Measurements from ENCODE around the gene CATSPER3. TPM values are rescaled to one million over a fixed set of nuclear protein-coding genes. Genes with fewer than 3 reads are reported as not detected.

The CATSPER3 gene
- polyA plus RNA-seq, 2 of the 4 experiments (the other 2 are of a cell fraction): 0.41 to 0.74 TPM

DNA sequence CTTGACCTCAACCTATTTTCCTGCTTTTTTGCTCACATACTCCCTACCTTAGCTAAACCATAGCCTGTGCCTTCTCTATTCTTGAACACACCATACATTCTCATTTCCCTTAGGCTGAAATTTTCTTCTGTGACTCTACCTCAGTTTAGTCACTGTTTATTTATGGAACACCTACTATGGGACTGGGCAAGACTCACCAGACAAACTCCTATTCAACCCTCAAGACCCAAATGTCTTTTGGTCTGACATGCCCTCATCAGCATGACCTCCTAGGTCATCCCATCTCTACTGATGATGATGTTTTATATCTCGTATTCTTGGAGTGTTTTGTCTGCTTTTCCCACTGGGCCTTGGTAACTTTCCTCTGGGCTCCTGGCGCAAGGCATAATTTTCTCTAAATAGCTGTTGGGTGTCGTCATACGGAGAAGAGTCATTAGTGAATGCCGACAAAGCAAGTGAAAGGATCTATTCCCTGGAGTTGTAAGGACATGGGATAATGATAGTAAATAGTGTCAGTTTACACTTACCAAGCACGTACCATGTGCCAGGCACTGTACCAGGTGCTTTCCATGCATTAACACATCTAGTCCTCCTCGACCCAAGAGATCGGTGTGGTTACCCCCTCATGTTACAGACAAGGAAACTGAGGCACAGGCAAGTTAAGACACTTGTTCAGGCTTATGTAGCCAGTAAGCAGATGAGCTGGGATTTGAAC lies 88.8 kb downstream of the CATSPER3 start:
- no peak for ATAC-seq
- WGBS (ENCODE audit: missing lambda C conversion rate): 60% methylated on average over 8 of the region's 8 CpGs
- no peak for DNase-seq (ENCODE audit: low read depth in 1 of 2, low spot score in 1 of 2)
- TF ChIP-seq RNF2 (IDR thresholded peaks at IDR 0.05; ENCODE audit: borderline replicate concordance, low read depth): no peak
- no peak for TF ChIP-seq NPAS2 (CRISPR knock-in tag; IDR thresholded peaks at IDR 0.05; ENCODE audit: borderline replicate concordance)
- no peak for TF ChIP-seq HOXB13 (CRISPR knock-in tag; IDR thresholded peaks at IDR 0.05; ENCODE audit: low read depth)
- no peak for TF ChIP-seq RFX5 (IDR thresholded peaks at IDR 0.05)
- no peak for TF ChIP-seq POLR2AphosphoS2 (conservative IDR thresholded peaks at IDR 0.05; ENCODE audit: low read length)
- TF ChIP-seq ZNF302 (CRISPR knock-in tag; IDR thresholded peaks at IDR 0.05): no peak
- no peak for TF ChIP-seq EP300 (IDR thresholded peaks at IDR 0.05)
- no peak for TF ChIP-seq CHD2 (IDR thresholded peaks at IDR 0.05; ENCODE audit: low read length, partially characterized antibody)
- no peak for TF ChIP-seq CHD4 (IDR thresholded peaks at IDR 0.05; ENCODE audit: borderline replicate concordance)
- TF ChIP-seq HOXA7 (CRISPR knock-in tag; IDR thresholded peaks at IDR 0.05): no peak
- no peak for TF ChIP-seq PHF8 (IDR thresholded peaks at IDR 0.05; ENCODE audit: borderline replicate concordance, low read depth)
- TF ChIP-seq, protein P1, sequence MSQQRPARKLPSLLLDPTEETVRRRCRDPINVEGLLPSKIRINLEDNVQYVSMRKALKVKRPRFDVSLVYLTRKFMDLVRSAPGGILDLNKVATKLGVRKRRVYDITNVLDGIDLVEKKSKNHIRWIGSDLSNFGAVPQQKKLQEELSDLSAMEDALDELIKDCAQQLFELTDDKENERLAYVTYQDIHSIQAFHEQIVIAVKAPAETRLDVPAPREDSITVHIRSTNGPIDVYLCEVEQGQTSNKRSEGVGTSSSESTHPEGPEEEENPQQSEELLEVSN (IDR thresholded peaks at IDR 0.05; ENCODE audit: borderline replicate concordance, low read depth): no peak
- TF ChIP-seq, protein P2, sequence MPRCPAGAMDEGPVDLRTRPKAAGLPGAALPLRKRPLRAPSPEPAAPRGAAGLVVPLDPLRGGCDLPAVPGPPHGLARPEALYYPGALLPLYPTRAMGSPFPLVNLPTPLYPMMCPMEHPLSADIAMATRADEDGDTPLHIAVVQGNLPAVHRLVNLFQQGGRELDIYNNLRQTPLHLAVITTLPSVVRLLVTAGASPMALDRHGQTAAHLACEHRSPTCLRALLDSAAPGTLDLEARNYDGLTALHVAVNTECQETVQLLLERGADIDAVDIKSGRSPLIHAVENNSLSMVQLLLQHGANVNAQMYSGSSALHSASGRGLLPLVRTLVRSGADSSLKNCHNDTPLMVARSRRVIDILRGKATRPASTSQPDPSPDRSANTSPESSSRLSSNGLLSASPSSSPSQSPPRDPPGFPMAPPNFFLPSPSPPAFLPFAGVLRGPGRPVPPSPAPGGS (IDR thresholded peaks at IDR 0.05): no peak
- no peak for TF ChIP-seq TFCP2L1 (CRISPR knock-in tag; IDR thresholded peaks at IDR 0.05)
- TF ChIP-seq JUNB (IDR thresholded peaks at IDR 0.05): no peak
- TF ChIP-seq RCOR1 (IDR thresholded peaks at IDR 0.05; ENCODE audit: low read depth, low read length): no peak
- Histone ChIP-seq H3K27ac (no peak overlapping the region), H3K9me3 (no peaks in the 10 kb centered on the region), H3K4me3 (no peak overlapping the region), H3K4me1 (no peaks in the 10 kb centered on the region), H3K4me2 (no peak overlapping the region)
- no peak for FAIRE-seq
- ChIA-PET CTCF (interaction anchor here (1.0 to 1.1 kb wide), 2 partner anchors 113 to 152 kb away, joined by 3 read pairs; no protein-coding TSS in a partner anchor), POLR2A (no interaction called here)

DNA sequence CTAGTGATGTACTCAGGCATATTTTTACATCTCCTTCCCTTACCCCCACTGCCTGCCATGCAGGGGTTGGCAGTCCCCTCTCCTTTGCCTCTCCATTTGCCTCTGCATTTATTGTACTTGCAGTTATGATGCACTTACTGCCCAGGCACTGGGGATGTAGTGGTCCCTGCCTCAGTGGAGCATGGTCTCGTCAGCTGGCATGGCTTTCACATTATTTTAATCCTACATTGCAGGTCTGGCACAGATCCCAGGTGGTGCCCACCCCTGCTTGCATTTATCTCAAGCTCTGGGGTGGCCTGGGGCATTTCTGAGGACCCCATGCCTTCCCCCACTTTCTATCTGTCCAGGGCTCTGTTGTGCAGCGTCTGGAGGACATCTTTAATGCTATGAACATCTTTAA lies 89.5 kb downstream of the CATSPER3 start:
- H3K9me3 ChIP-seq: no peaks in the 10 kb centered on the region
- H3K4me2 ChIP-seq: no peak overlapping the region
- H3K27ac ChIP-seq: no peak overlapping the region
- ATAC-seq (no peak), DNase-seq (ENCODE audit: low read depth in 1 of 2, low spot score in 1 of 2) (no peak), FAIRE-seq (no peak)
- H3K4me1 ChIP-seq: no peaks in the 10 kb centered on the region
- no peak overlapping the region for H3K4me3 ChIP-seq
- CTCF ChIA-PET: interaction anchor here (3.5 kb wide), 1 partner anchor 134 kb away, joined by 15 read pairs; no protein-coding TSS in a partner anchor
- POLR2A ChIA-PET: no interaction called here
- 14% methylated on average over 2 of the region's 2 CpGs for whole genome bisulfite sequencing (ENCODE audit: missing lambda C conversion rate)
- TF ChIP-seq, protein P3, sequence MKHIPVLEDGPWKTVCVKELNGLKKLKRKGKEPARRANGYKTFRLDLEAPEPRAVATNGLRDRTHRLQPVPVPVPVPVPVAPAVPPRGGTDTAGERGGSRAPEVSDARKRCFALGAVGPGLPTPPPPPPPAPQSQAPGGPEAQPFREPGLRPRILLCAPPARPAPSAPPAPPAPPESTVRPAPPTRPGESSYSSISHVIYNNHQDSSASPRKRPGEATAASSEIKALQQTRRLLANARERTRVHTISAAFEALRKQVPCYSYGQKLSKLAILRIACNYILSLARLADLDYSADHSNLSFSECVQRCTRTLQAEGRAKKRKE (CRISPR knock-in tag; IDR thresholded peaks at IDR 0.05; ENCODE audit: low read depth): no peak
- TF ChIP-seq KDM1A (IDR thresholded peaks at IDR 0.05; ENCODE audit: low read depth) (no peak), ZSCAN20 (CRISPR knock-in tag; IDR thresholded peaks at IDR 0.05) (no peak), NR3C1 (IDR thresholded peaks at IDR 0.05) (no peak), POLR2AphosphoS2 (conservative IDR thresholded peaks at IDR 0.05; ENCODE audit: low read length) (no peak), HES2 (IDR thresholded peaks at IDR 0.05) (no peak), TFCP2L1 (CRISPR knock-in tag; IDR thresholded peaks at IDR 0.05) (no peak), ZNF302 (CRISPR knock-in tag; IDR thresholded peaks at IDR 0.05) (no peak), HDAC2 (IDR thresholded peaks at IDR 0.05) (no peak), RFX5 (IDR thresholded peaks at IDR 0.05) (no peak), SREBF2 (IDR thresholded peaks at IDR 0.05) (no peak), RAD21 (conservative IDR thresholded peaks at IDR 0.05 in 1 of 2, IDR thresholded peaks at IDR 0.05 in 1 of 2) (no peak), ZFP36 (IDR thresholded peaks at IDR 0.05; ENCODE audit: borderline replicate concordance, partially characterized antibody) (no peak), GATA3 (IDR thresholded peaks at IDR 0.05; ENCODE audit: borderline replicate concordance) (no peak)
- TF ChIP-seq, protein P4, sequence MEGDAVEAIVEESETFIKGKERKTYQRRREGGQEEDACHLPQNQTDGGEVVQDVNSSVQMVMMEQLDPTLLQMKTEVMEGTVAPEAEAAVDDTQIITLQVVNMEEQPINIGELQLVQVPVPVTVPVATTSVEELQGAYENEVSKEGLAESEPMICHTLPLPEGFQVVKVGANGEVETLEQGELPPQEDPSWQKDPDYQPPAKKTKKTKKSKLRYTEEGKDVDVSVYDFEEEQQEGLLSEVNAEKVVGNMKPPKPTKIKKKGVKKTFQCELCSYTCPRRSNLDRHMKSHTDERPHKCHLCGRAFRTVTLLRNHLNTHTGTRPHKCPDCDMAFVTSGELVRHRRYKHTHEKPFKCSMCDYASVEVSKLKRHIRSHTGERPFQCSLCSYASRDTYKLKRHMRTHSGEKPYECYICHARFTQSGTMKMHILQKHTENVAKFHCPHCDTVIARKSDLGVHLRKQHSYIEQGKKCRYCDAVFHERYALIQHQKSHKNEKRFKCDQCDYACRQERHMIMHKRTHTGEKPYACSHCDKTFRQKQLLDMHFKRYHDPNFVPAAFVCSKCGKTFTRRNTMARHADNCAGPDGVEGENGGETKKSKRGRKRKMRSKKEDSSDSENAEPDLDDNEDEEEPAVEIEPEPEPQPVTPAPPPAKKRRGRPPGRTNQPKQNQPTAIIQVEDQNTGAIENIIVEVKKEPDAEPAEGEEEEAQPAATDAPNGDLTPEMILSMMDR (IDR thresholded peaks at IDR 0.05): no peak
- TF ChIP-seq, protein P1 (IDR thresholded peaks at IDR 0.05; ENCODE audit: borderline replicate concordance, low read depth): no peak
